Liver (tissue), 9 donors: ENCODE data around the gene RYR2. TPM values are rescaled to one million over a fixed set of nuclear protein-coding genes. Genes with fewer than 3 reads are reported as not detected.

Experiments
- DNase-seq: peaks from one replicate; pipeline ENCODE4 v3.0.0-alpha.2; 2017; ENCODE audit warnings: low spot score
- H3K27ac ChIP-seq, 2 donors: one replicate each; pipeline ENCODE4 v1.7.0; 2013; ENCODE audit warnings: inconsistent platforms in 2 of 2, low read length in 2 of 2, control low read depth in 1 of 2, low read depth in 1 of 2, mild to moderate bottlenecking in 1 of 2
- H3K27me3 ChIP-seq, 4 donors: one replicate each; pipeline versions ENCODE4 v1.6.1 to v1.7.0; 2013; ENCODE audit warnings: low read length in 3 of 4, inconsistent platforms in 1 of 4, mild to moderate bottlenecking in 1 of 4, moderate library complexity in 1 of 4; ENCODE audit not compliant: control insufficient read depth in 4 of 4, insufficient read depth in 4 of 4
- H3K36me3 ChIP-seq, 4 donors: one replicate each; pipeline versions ENCODE4 v1.6.1 to v1.7.0; 2013; ENCODE audit warnings: low read length in 3 of 4, mild to moderate bottlenecking in 3 of 4, low read depth in 1 of 4, moderate library complexity in 1 of 4; ENCODE audit not compliant: control insufficient read depth in 4 of 4, insufficient read depth in 3 of 4
- H3K4me1 ChIP-seq, 4 donors: one replicate each; pipeline versions ENCODE4 v1.6.1 to v1.7.0; 2013; ENCODE audit warnings: low read length in 3 of 4, mild to moderate bottlenecking in 3 of 4, moderate library complexity in 1 of 4; ENCODE audit not compliant: control insufficient read depth in 4 of 4, insufficient read depth in 4 of 4
- H3K4me3 ChIP-seq, 3 donors: one replicate each; pipeline versions ENCODE4 v1.6.1 to v1.7.0; 2013; ENCODE audit warnings: low read length in 3 of 3, control low read depth in 1 of 3, low read depth in 1 of 3, mild to moderate bottlenecking in 1 of 3
- H3K9ac ChIP-seq, 2 donors: one replicate each; pipeline ENCODE4 v1.7.0; 2013; ENCODE audit warnings: low read length in 2 of 2, mild to moderate bottlenecking in 2 of 2, moderate library complexity in 2 of 2, control low read depth in 1 of 2, low read depth in 1 of 2
- H3K9me3 ChIP-seq, 4 donors: one replicate each; pipeline versions ENCODE4 v1.6.1 to v1.7.0; 2013; ENCODE audit warnings: low read length in 3 of 4; ENCODE audit not compliant: control insufficient read depth in 4 of 4
- EGR1 ChIP-seq, 2 donors: IDR thresholded peaks; 2 replicates each; pipeline ENCODE4 v1.6.1; 2016 to 2018; ENCODE audit warnings: antibody characterized with exemption in 2 of 2, low read depth in 2 of 2
- FOXA1 ChIP-seq: IDR thresholded peaks from 2 replicates; pipeline ENCODE4 v1.6.1; 2016; ENCODE audit warnings: antibody characterized with exemption
- FOXA2 ChIP-seq: IDR thresholded peaks from 2 replicates; pipeline ENCODE4 v1.6.1; 2016; ENCODE audit warnings: antibody characterized with exemption
- GABPA ChIP-seq, 2 donors: IDR thresholded peaks in 1 of 2; conservative IDR thresholded peaks in 1 of 2; 2 replicates each; pipeline ENCODE4 v1.6.1; 2016; ENCODE audit warnings: antibody characterized with exemption in 2 of 2, mild to moderate bottlenecking in 1 of 2, moderate library complexity in 1 of 2
- HNF4A ChIP-seq, 2 donors: conservative IDR thresholded peaks; 2 replicates each; pipeline ENCODE4 v1.6.1; 2016; ENCODE audit warnings: antibody characterized with exemption in 2 of 2, mild to moderate bottlenecking in 2 of 2
- HNF4G ChIP-seq: IDR thresholded peaks from 2 replicates; pipeline ENCODE4 v1.6.1; 2016; ENCODE audit warnings: antibody characterized with exemption
- JUND ChIP-seq, 2 donors: IDR thresholded peaks; 2 replicates each; pipeline ENCODE4 v1.6.1; 2016; ENCODE audit warnings: antibody characterized with exemption in 2 of 2
- NR2F2 ChIP-seq: IDR thresholded peaks from 2 replicates; pipeline ENCODE4 v1.6.1; 2016; ENCODE audit warnings: antibody characterized with exemption
- RAD21 ChIP-seq, 2 donors: IDR thresholded peaks; 2 replicates each; pipeline ENCODE4 v1.6.1; 2016; ENCODE audit warnings: antibody characterized with exemption in 2 of 2, mild to moderate bottlenecking in 2 of 2
- RXRA ChIP-seq, 2 donors: IDR thresholded peaks; 2 replicates each; pipeline ENCODE4 v1.6.1; 2017 to 2018; ENCODE audit warnings: antibody characterized with exemption in 2 of 2, mild to moderate bottlenecking in 1 of 2
- SP1 ChIP-seq: IDR thresholded peaks from 2 replicates; pipeline ENCODE4 v1.6.1; 2018; ENCODE audit warnings: antibody characterized with exemption, mild to moderate bottlenecking
- TAF1 ChIP-seq: conservative IDR thresholded peaks from 2 replicates; pipeline ENCODE4 v1.6.1; 2016; ENCODE audit warnings: antibody characterized with exemption, mild to moderate bottlenecking
- YY1 ChIP-seq: IDR thresholded peaks from 2 replicates; pipeline ENCODE4 v1.6.1; 2016; ENCODE audit warnings: antibody characterized with exemption, mild to moderate bottlenecking
- WGBS: extraction: QIAGEN DNeasy Blood & Tissue Kit; methylation state at CpG from one replicate; pipeline ENCODE4 v1.1.7; 2013; 5-methylcytosine and 5-hydroxymethylcytosine counted together
- polyA plus RNA-seq, 2 donors: library from polyadenylated mRNA; stranded (reverse) in 1 of 2; unstranded in 1 of 2; fragments of 200-250 nt in 1 of 2; fragments of >200 nt in 1 of 2; fragmentation: Nextera tagmentation in 1 of 2; extraction: Ambion mirVana in 1 of 2; gene quantifications; one replicate each; pipeline versions ENCODE4 v1.2.1 to v1.2.3, GENCODE V29; 2013 to 2015
- total RNA-seq, 2 donors: library from RNA; depleted of rRNA; stranded (reverse); fragments of >200 nt; gene quantifications; one replicate each; pipeline ENCODE4 v1.2.3, GENCODE V29; 2014
- TF ChIP-seq, protein P1 (sequence below): IDR thresholded peaks from 2 replicates; pipeline ENCODE4 v1.6.1; 2016; ENCODE audit warnings: antibody characterized with exemption
- TF ChIP-seq, protein P2 (sequence below): IDR thresholded peaks from 2 replicates; pipeline ENCODE4 v1.6.1; 2016; ENCODE audit warnings: antibody characterized with exemption
- TF ChIP-seq, protein P3 (sequence below): fragments of 150-350 bp; IDR thresholded peaks from 2 replicates; pipeline ENCODE4 v1.5.1; 2017; ENCODE audit warnings: improper control_type of control experiment, low read depth, low read length; ENCODE audit not compliant: missing input control
- TF ChIP-seq, protein P4 (sequence below): IDR thresholded peaks from 2 replicates; pipeline ENCODE4 v1.6.1; 2016; ENCODE audit warnings: antibody characterized with exemption
- TF ChIP-seq, protein P5 (sequence below): IDR thresholded peaks from 2 replicates; pipeline ENCODE4 v1.6.1; 2016; ENCODE audit warnings: antibody characterized with exemption, mild to moderate bottlenecking
- donor health status: healthy.
- donor health status: healthy.
- donor health status: healthy.
- donor health status: healthy.
- donor health status: healthy.

Gene RYR2
- total and polyA plus RNA-seq, 4 donors, result 0.06 to 0.75 (median 0.31) TPM

DNA sequence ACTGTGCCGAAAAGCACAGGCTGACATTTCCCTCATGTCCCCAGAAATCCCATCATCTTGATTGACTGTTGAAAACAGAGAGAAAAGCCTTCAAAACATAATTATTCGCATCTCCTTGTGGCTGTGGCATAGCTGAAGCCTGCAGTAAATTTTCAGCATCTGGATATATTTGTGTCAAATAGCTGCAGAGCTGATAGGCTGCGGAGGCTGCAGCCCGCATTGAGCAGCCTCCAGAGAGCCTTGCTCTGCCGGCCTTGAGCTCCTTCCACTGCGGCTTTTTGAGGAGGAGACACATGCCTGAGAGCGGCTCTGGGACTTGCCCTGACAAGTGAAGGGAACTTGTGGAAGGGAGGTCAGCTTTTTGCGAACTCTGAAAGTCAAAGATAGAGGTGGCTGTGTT is 144.7 kb downstream of the RYR2 start (continued):
- TF ChIP-seq, protein P1, sequence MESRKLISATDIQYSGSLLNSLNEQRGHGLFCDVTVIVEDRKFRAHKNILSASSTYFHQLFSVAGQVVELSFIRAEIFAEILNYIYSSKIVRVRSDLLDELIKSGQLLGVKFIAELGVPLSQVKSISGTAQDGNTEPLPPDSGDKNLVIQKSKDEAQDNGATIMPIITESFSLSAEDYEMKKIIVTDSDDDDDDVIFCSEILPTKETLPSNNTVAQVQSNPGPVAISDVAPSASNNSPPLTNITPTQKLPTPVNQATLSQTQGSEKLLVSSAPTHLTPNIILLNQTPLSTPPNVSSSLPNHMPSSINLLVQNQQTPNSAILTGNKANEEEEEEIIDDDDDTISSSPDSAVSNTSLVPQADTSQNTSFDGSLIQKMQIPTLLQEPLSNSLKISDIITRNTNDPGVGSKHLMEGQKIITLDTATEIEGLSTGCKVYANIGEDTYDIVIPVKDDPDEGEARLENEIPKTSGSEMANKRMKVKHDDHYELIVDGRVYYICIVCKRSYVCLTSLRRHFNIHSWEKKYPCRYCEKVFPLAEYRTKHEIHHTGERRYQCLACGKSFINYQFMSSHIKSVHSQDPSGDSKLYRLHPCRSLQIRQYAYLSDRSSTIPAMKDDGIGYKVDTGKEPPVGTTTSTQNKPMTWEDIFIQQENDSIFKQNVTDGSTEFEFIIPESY, result no peak
- TF ChIP-seq TAF1 (no peak), NR2F2 (no peak), RXRA (IDR thresholded peaks at IDR 0.05) (no peak), RAD21 (IDR thresholded peaks at IDR 0.05) (no peak), EGR1 (IDR thresholded peaks at IDR 0.05; ENCODE audit: low read depth in 2 of 2) (no peak), GABPA (IDR thresholded peaks at IDR 0.05 in 1 of 2, conservative IDR thresholded peaks at IDR 0.05 in 1 of 2) (no peak)

DNA sequence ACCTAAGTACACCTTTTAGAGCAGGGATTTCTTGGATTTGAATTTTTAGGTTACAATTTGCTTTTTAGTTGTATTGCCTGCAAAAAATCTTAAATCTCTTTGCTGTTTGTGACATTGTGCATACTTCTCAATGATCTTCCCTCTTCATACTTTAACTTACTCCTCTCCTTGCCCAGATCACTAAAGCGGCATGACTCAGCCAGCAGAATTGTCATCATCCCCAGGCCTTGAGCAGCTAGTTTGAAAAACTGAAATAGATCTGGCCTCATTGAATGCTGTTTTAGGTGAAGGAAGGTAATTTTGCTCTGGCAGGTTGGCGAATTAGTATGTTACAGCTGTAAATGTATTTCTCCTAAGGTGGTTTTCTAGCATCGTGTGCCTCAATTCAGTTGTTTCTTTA is 145.9 kb downstream of the RYR2 start:
- no peak for TF ChIP-seq JUND (IDR thresholded peaks at IDR 0.05)
- no peak overlapping the region for H3K4me3 ChIP-seq
- no peaks in the 10 kb centered on the region for H3K36me3 ChIP-seq
- no peak overlapping the region for H3K9ac ChIP-seq
- 86% methylated on average over 3 of the region's 3 CpGs for WGBS
- DNase-seq, result no peak
- H3K9me3 ChIP-seq, result no peaks in the 10 kb centered on the region
- no peak overlapping the region for H3K27ac ChIP-seq
- H3K27me3 ChIP-seq, result no peaks in the 10 kb centered on the region
- H3K4me1 ChIP-seq, result no peaks in the 10 kb centered on the region

DNA sequence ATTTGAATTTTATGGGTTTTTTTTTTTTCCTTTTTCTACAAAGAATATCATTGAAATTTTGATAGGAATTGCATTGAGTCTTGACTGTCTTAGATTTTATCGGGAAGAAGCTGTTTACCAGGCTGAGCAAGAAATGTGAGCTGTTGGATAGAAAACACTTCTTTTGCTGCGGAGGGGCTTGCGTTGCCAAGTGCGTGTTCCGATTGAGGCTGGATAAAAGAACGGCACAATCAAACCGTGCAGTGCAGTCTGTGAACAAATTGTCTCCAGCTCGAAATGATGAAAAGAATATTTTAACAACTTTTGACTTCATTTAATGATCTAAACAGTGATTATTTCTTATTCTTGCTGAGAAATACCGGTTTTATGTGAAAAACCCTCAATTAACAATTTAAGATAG is 149.4 kb downstream of the RYR2 start:
- Histone ChIP-seq H3K4me3 (no peak overlapping the region), H3K27ac (no peak overlapping the region), H3K9ac (no peak overlapping the region), H3K4me1 (no peaks in the 10 kb centered on the region), H3K27me3 (no peaks in the 10 kb centered on the region), H3K36me3 (no peaks in the 10 kb centered on the region), H3K9me3 (no peaks in the 10 kb centered on the region)
- no peak for DNase-seq
- WGBS, result 85% methylated on average over 9 of the region's 9 CpGs
- TF ChIP-seq FOXA1 (no peak), HNF4A (conservative IDR thresholded peaks at IDR 0.05) (no peak), RXRA (IDR thresholded peaks at IDR 0.05) (no peak), NR2F2 (no peak), RAD21 (IDR thresholded peaks at IDR 0.05) (no peak), GABPA (IDR thresholded peaks at IDR 0.05 in 1 of 2, conservative IDR thresholded peaks at IDR 0.05 in 1 of 2) (no peak), TAF1 (no peak), SP1 (no peak), JUND (IDR thresholded peaks at IDR 0.05) (no peak), HNF4G (no peak), YY1 (no peak), FOXA2 (no peak), EGR1 (IDR thresholded peaks at IDR 0.05; ENCODE audit: low read depth in 2 of 2) (no peak)
- TF ChIP-seq, protein P1, result no peak
- TF ChIP-seq, protein P2, sequence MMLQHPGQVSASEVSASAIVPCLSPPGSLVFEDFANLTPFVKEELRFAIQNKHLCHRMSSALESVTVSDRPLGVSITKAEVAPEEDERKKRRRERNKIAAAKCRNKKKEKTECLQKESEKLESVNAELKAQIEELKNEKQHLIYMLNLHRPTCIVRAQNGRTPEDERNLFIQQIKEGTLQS, result no peak
- TF ChIP-seq, protein P3, sequence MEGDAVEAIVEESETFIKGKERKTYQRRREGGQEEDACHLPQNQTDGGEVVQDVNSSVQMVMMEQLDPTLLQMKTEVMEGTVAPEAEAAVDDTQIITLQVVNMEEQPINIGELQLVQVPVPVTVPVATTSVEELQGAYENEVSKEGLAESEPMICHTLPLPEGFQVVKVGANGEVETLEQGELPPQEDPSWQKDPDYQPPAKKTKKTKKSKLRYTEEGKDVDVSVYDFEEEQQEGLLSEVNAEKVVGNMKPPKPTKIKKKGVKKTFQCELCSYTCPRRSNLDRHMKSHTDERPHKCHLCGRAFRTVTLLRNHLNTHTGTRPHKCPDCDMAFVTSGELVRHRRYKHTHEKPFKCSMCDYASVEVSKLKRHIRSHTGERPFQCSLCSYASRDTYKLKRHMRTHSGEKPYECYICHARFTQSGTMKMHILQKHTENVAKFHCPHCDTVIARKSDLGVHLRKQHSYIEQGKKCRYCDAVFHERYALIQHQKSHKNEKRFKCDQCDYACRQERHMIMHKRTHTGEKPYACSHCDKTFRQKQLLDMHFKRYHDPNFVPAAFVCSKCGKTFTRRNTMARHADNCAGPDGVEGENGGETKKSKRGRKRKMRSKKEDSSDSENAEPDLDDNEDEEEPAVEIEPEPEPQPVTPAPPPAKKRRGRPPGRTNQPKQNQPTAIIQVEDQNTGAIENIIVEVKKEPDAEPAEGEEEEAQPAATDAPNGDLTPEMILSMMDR, result no peak
- TF ChIP-seq, protein P4, sequence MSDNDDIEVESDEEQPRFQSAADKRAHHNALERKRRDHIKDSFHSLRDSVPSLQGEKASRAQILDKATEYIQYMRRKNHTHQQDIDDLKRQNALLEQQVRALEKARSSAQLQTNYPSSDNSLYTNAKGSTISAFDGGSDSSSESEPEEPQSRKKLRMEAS, result no peak
- TF ChIP-seq, protein P5, sequence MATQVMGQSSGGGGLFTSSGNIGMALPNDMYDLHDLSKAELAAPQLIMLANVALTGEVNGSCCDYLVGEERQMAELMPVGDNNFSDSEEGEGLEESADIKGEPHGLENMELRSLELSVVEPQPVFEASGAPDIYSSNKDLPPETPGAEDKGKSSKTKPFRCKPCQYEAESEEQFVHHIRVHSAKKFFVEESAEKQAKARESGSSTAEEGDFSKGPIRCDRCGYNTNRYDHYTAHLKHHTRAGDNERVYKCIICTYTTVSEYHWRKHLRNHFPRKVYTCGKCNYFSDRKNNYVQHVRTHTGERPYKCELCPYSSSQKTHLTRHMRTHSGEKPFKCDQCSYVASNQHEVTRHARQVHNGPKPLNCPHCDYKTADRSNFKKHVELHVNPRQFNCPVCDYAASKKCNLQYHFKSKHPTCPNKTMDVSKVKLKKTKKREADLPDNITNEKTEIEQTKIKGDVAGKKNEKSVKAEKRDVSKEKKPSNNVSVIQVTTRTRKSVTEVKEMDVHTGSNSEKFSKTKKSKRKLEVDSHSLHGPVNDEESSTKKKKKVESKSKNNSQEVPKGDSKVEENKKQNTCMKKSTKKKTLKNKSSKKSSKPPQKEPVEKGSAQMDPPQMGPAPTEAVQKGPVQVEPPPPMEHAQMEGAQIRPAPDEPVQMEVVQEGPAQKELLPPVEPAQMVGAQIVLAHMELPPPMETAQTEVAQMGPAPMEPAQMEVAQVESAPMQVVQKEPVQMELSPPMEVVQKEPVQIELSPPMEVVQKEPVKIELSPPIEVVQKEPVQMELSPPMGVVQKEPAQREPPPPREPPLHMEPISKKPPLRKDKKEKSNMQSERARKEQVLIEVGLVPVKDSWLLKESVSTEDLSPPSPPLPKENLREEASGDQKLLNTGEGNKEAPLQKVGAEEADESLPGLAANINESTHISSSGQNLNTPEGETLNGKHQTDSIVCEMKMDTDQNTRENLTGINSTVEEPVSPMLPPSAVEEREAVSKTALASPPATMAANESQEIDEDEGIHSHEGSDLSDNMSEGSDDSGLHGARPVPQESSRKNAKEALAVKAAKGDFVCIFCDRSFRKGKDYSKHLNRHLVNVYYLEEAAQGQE, result no peak
